Measurements from ENCODE around the gene DDR1.

DNA sequence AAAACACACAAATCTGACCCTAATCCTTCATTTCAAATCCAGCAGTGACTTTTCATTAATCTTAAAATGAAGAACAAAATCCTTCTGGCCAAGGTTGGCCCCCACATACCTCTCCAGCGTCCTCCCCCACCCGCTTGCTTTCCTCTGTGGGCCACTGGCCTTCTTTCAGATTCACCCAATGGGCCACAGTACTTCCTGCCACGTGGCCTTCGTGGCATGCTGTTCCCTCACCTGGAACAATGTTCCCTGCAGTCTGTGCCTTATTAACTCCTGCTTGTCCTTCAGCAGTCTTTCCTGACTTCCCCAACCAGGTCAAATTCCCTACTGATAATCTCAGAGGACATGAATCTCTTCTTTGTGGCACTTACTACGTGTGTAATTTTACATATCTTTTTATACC is 18.4 kb downstream of the DDR1 start:
- TF ChIP-seq, protein P1, sequence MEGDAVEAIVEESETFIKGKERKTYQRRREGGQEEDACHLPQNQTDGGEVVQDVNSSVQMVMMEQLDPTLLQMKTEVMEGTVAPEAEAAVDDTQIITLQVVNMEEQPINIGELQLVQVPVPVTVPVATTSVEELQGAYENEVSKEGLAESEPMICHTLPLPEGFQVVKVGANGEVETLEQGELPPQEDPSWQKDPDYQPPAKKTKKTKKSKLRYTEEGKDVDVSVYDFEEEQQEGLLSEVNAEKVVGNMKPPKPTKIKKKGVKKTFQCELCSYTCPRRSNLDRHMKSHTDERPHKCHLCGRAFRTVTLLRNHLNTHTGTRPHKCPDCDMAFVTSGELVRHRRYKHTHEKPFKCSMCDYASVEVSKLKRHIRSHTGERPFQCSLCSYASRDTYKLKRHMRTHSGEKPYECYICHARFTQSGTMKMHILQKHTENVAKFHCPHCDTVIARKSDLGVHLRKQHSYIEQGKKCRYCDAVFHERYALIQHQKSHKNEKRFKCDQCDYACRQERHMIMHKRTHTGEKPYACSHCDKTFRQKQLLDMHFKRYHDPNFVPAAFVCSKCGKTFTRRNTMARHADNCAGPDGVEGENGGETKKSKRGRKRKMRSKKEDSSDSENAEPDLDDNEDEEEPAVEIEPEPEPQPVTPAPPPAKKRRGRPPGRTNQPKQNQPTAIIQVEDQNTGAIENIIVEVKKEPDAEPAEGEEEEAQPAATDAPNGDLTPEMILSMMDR (IDR thresholded peaks at IDR 0.05; ENCODE audit: low read depth, low read length): no peak
- TF ChIP-seq EZH2phosphoT487 (IDR thresholded peaks at IDR 0.05; ENCODE audit: low read depth): no peak

Data from OCI-LY3 (cell line).